HCT116 (cell line): ENCODE measurements around the gene KRTAP5-2. TPM values are rescaled to one million over a fixed set of nuclear protein-coding genes. Genes with fewer than 3 reads are reported as not detected.

ENCODE experiments used
- ATAC-seq: fragments of 200-7000 bp; cut with Tn5 transposase; 2 replicates; pipeline ENCODE4 v1.9.1; 2020; ENCODE audit warnings: mild to moderate bottlenecking, moderate library complexity
- BruUV-seq: library from RNA; stranded (reverse); fragments of 400-500 nt; replicated peaks from 2 replicates; lab custom pipeline; 2021; lab: Mats Ljungman, UMichigan
- CTCF ChIA-PET: fragments of 300-600 bp; sonication (Branson Sonifier 250); formaldehyde crosslinking; loops from one replicate; lab custom pipeline; 2021; ENCODE audit warnings: antibody characterized with exemption; lab: Charles Lee
- POLR2A ChIA-PET: fragments of 300-600, 350-600 bp; sonication (Branson Sonifier 250); formaldehyde crosslinking; loops from one replicate; lab custom pipeline; 2021; ENCODE audit warnings: antibody characterized with exemption; lab: Charles Lee
- RAD21 ChIA-PET, 2 experiments: fragments of 300-600 bp; sonication (Branson Sonifier 250); formaldehyde crosslinking; loops; one replicate each; lab custom pipeline; 2023; ENCODE audit warnings: low total read pairs in 2 of 2; ENCODE audit not compliant: uncharacterized antibody in 2 of 2, unreplicated experiment in 2 of 2, low non-redundant PET in 1 of 2; lab: Charles Lee
- DNase-seq: peaks from one replicate; pipeline ENCODE4 v3.0.0-alpha.2; 2010; ENCODE audit warnings: low read depth, low spot score
- H2AFZ ChIP-seq: fragments of 200-600 bp; shearing (Covaris generic), sonication (generic); 2 replicates; pipeline ENCODE4 v1.6.1; 2017; ENCODE audit warnings: low read depth, mixed run types, mixed read lengths, antibody characterized with exemption, low read length; ENCODE audit not compliant: poor library complexity, severe bottlenecking
- H3K27ac ChIP-seq: 2 replicates; pipeline ENCODE4 v1.5.1; 2012; ENCODE audit warnings: low read depth, low read length
- H3K27me3 ChIP-seq: fragments of 200-600 bp; sonication (generic); 2 replicates; pipeline ENCODE4 v1.6.1; 2016; ENCODE audit warnings: mixed run types, low read length, mixed read lengths; ENCODE audit not compliant: insufficient read depth
- H3K36me3 ChIP-seq, 2 experiments: fragments of 200-500 bp in 1 of 2; fragments of 200-600 bp in 1 of 2; sonication (Bioruptor generic) in 1 of 2; sonication (generic) in 1 of 2; 2 replicates each; pipeline versions ENCODE4 v1.5.1 to v1.6.1; 2014 to 2016; ENCODE audit warnings: low read length in 2 of 2, inconsistent platforms in 1 of 2, mixed read lengths in 1 of 2, mixed run types in 1 of 2; ENCODE audit not compliant: insufficient read depth in 2 of 2, control insufficient read depth in 1 of 2
- H3K4me1 ChIP-seq, 2 experiments: fragments of 200-600 bp in 1 of 2; sonication (generic) in 1 of 2; 2 replicates each; pipeline versions ENCODE4 v1.5.1 to v1.6.1; 2012 to 2017; ENCODE audit warnings: low read length in 2 of 2, inconsistent platforms in 1 of 2, mild to moderate bottlenecking in 1 of 2, mixed read lengths in 1 of 2, mixed run types in 1 of 2, moderate library complexity in 1 of 2; ENCODE audit not compliant: insufficient read depth in 2 of 2, control insufficient read depth in 1 of 2
- H3K4me2 ChIP-seq: fragments of 200-600 bp; sonication (generic); 2 replicates; pipeline ENCODE4 v1.6.1; 2017; ENCODE audit warnings: mixed run types, low read length, mixed read lengths
- H3K4me3 ChIP-seq, 2 experiments: fragments of 200-600 bp in 1 of 2; sonication (generic) in 1 of 2; replicated peaks in 1 of 2; 2 replicates each; pipeline ENCODE4 v1.5.1; 2011 to 2016; ENCODE audit warnings: low read length in 2 of 2, control low read depth in 1 of 2, low read depth in 1 of 2, mild to moderate bottlenecking in 1 of 2, mixed read lengths in 1 of 2, mixed run types in 1 of 2
- H3K79me2 ChIP-seq: fragments of 200-600 bp; sonication (generic); 2 replicates; pipeline ENCODE4 v1.6.1; 2017; ENCODE audit warnings: mild to moderate bottlenecking, mixed run types, low read length, moderate library complexity, mixed read lengths; ENCODE audit not compliant: insufficient read depth
- H3K9ac ChIP-seq: fragments of 200-600 bp; sonication (generic); 2 replicates; pipeline ENCODE4 v1.6.1; 2016; ENCODE audit warnings: low read length, mixed read lengths
- H3K9me2 ChIP-seq: fragments of 200-600 bp; sonication (generic), shearing (Covaris generic); 2 replicates; pipeline ENCODE4 v1.6.1; 2017; ENCODE audit warnings: mixed run types, mild to moderate bottlenecking, moderate library complexity; ENCODE audit not compliant: insufficient read depth
- H3K9me3 ChIP-seq, 2 experiments: fragments of 200-500 bp in 1 of 2; fragments of 200-600 bp in 1 of 2; sonication (Bioruptor generic) in 1 of 2; sonication (generic) in 1 of 2; 2 replicates each; pipeline ENCODE4 v1.6.1; 2014 to 2017; ENCODE audit warnings: low read length in 2 of 2, mixed read lengths in 2 of 2, inconsistent platforms in 1 of 2, low read depth in 1 of 2, mild to moderate bottlenecking in 1 of 2, mixed run types in 1 of 2, moderate library complexity in 1 of 2; ENCODE audit not compliant: control insufficient read depth in 1 of 2, insufficient read depth in 1 of 2
- H4K20me1 ChIP-seq: fragments of 200-600 bp; sonication (generic), shearing (Covaris generic); 2 replicates; pipeline ENCODE4 v1.6.1; 2017; ENCODE audit warnings: mixed run types, mild to moderate bottlenecking, moderate library complexity; ENCODE audit not compliant: insufficient read depth
- CEBPB ChIP-seq: IDR thresholded peaks from 2 replicates; pipeline ENCODE4 v1.6.1; 2012; ENCODE audit warnings: low read depth
- EZH2 ChIP-seq: fragments of 200-600 bp; sonication (generic); IDR thresholded peaks from 2 replicates; pipeline ENCODE4 v1.6.1; 2017; ENCODE audit warnings: antibody characterized with exemption, mixed run types
- FOSL1 ChIP-seq: IDR thresholded peaks from 2 replicates; pipeline ENCODE4 v1.6.1; 2012; ENCODE audit warnings: low read depth
- JUND ChIP-seq: IDR thresholded peaks from 2 replicates; pipeline ENCODE4 v1.6.1; 2012
- POLR2A ChIP-seq: IDR thresholded peaks from 2 replicates; pipeline ENCODE4 v1.7.0; 2011; ENCODE audit warnings: borderline replicate concordance; ENCODE audit not compliant: insufficient read depth, insufficient read length; ENCODE audit errors: extremely low read depth
- POLR2AphosphoS5 ChIP-seq: IDR thresholded peaks from 2 replicates; pipeline ENCODE4 v1.6.1; 2011; ENCODE audit warnings: mild to moderate bottlenecking, low read depth, low read length, moderate library complexity
- RAD21 ChIP-seq: IDR thresholded peaks from 2 replicates; pipeline ENCODE4 v1.6.1; 2012; ENCODE audit warnings: low read depth, mild to moderate bottlenecking
- SIN3A ChIP-seq: IDR thresholded peaks from 2 replicates; pipeline ENCODE4 v1.6.1; 2012; ENCODE audit warnings: low read depth
- SP1 ChIP-seq: IDR thresholded peaks from 2 replicates; pipeline ENCODE4 v1.6.1; 2012; ENCODE audit warnings: low read depth
- SRF ChIP-seq: IDR thresholded peaks from 2 replicates; pipeline ENCODE4 v1.6.1; 2012; ENCODE audit warnings: low read depth
- TCF7L2 ChIP-seq: IDR thresholded peaks from 2 replicates; pipeline ENCODE4 v1.7.0; 2011; ENCODE audit warnings: borderline replicate concordance, inconsistent platforms; ENCODE audit not compliant: insufficient read depth, insufficient read length; ENCODE audit errors: extremely low read depth
- ZFX ChIP-seq: fragments of 450-650 bp; IDR thresholded peaks from 2 replicates; pipeline ENCODE4 v1.6.1; 2017
- ZNF274 ChIP-seq: fragments of 200-500 bp; sonication (Bioruptor generic); IDR thresholded peaks from 2 replicates; pipeline ENCODE4 v1.6.1; 2014; ENCODE audit warnings: mild to moderate bottlenecking, low read depth, low read length, inconsistent platforms
- intact Hi-C: fragments of 100-400 bp; cut with micrococcal nuclease; formaldehyde crosslinking; loops from 2 replicates; pipeline ENCODE4 v1.10.0; 2022
- total RNA-seq: library from RNA; stranded (reverse); gene quantifications from one replicate; pipeline ENCODE4 v1.2.1, GENCODE V29; 2021; ENCODE audit not compliant: unreplicated experiment
- TF ChIP-seq, protein P1 (sequence below): IDR thresholded peaks from 2 replicates; pipeline ENCODE4 v1.6.1; 2012
- TF ChIP-seq, protein P2 (sequence below): IDR thresholded peaks from 2 replicates; pipeline ENCODE4 v1.6.1; 2011; ENCODE audit warnings: mild to moderate bottlenecking, low read length, moderate library complexity; ENCODE audit not compliant: insufficient replicate concordance; ENCODE audit errors: extremely low read depth
- TF ChIP-seq, protein P3 (sequence below): IDR thresholded peaks from 2 replicates; pipeline ENCODE4 v1.6.1; 2012; ENCODE audit warnings: low read depth
- TF ChIP-seq, protein P4 (sequence below), 3 experiments: fragments of 200-600 bp in 1 of 3; sonication (generic) in 1 of 3; IDR thresholded peaks in 2 of 3; conservative IDR thresholded peaks in 1 of 3; 2 replicates each; pipeline ENCODE4 v1.5.1; 2012 to 2017; ENCODE audit warnings: low read depth in 2 of 3, low read length in 2 of 3, antibody characterized with exemption in 1 of 3, borderline replicate concordance in 1 of 3, control low read depth in 1 of 3, mild to moderate bottlenecking in 1 of 3, mixed read lengths in 1 of 3, mixed run types in 1 of 3, moderate library complexity in 1 of 3; ENCODE audit not compliant: insufficient read depth in 1 of 3

Gene KRTAP5-2
- total RNA-seq, 1 experiment from 2014 or later, result not detected

DNA sequence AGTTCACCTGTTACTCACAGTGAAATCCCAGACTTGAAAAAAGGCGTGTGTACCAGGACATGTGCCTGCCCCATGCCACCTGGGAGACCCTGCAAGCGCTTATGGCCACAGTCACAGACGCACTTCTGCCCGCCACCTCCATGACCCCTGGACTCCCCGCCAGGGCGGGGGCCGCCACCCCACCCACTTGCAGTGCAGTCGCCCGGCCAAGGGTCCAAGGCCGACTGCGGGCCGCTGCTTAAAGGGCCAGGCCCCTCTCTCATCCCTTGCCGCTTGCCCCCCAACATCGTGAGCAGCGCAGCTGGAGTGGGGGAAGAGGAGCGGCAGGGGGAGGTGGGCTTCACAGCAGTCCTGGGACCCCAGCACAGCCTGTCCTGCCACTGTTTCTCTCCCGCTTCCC lies 36.8 kb downstream of the KRTAP5-2 start (continued):
- TF ChIP-seq, protein P1, sequence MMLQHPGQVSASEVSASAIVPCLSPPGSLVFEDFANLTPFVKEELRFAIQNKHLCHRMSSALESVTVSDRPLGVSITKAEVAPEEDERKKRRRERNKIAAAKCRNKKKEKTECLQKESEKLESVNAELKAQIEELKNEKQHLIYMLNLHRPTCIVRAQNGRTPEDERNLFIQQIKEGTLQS, result no peak
- no peak for TF ChIP-seq SRF
- no peak for TF ChIP-seq POLR2AphosphoS5
- no peak for TF ChIP-seq ZFX
- TF ChIP-seq SP1, result no peak
- TF ChIP-seq, all 23 proteins: peak for 0

DNA sequence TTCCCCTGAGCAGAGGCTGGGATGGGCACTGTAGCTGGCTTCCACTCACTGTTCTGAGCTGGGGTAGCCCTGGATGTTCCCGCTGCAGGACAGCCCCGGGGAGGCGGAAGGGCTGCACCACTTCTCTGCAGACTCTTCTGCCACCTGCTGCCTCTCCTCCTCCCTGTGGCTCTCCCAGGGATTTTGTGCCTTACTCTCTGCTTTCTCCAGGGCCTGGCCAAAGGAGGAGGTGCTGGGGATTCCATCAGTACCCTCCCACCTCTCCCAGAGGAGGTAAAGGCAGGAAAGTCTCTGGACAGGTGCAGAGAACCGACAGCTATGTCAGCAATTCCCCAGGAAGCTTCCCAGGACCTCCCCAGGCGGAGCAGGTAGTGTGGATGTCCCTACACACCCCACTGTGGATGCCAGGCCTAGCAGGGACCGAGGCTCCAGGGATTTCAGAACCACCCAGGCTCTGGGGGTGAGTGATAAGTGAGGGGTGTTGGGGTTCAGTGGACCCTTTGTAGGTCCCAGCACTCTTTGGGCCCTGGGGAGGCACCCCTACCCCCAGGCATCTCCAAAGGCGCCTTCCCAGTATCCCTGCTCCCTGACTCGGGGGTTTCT lies 37.3 kb downstream of the KRTAP5-2 start:
- POLR2A ChIA-PET, result interaction anchor here (1.0 kb wide), 1 partner anchor 12 kb away, joined by 3 read pairs; no protein-coding TSS in a partner anchor
- H3K4me1 ChIP-seq, result peaks cover 23 to 26% of the 10 kb centered on the region in 2 experiments
- no peak for TF ChIP-seq RAD21
- TF ChIP-seq, protein P2, sequence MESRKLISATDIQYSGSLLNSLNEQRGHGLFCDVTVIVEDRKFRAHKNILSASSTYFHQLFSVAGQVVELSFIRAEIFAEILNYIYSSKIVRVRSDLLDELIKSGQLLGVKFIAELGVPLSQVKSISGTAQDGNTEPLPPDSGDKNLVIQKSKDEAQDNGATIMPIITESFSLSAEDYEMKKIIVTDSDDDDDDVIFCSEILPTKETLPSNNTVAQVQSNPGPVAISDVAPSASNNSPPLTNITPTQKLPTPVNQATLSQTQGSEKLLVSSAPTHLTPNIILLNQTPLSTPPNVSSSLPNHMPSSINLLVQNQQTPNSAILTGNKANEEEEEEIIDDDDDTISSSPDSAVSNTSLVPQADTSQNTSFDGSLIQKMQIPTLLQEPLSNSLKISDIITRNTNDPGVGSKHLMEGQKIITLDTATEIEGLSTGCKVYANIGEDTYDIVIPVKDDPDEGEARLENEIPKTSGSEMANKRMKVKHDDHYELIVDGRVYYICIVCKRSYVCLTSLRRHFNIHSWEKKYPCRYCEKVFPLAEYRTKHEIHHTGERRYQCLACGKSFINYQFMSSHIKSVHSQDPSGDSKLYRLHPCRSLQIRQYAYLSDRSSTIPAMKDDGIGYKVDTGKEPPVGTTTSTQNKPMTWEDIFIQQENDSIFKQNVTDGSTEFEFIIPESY, result no peak
- TF ChIP-seq, protein P3, sequence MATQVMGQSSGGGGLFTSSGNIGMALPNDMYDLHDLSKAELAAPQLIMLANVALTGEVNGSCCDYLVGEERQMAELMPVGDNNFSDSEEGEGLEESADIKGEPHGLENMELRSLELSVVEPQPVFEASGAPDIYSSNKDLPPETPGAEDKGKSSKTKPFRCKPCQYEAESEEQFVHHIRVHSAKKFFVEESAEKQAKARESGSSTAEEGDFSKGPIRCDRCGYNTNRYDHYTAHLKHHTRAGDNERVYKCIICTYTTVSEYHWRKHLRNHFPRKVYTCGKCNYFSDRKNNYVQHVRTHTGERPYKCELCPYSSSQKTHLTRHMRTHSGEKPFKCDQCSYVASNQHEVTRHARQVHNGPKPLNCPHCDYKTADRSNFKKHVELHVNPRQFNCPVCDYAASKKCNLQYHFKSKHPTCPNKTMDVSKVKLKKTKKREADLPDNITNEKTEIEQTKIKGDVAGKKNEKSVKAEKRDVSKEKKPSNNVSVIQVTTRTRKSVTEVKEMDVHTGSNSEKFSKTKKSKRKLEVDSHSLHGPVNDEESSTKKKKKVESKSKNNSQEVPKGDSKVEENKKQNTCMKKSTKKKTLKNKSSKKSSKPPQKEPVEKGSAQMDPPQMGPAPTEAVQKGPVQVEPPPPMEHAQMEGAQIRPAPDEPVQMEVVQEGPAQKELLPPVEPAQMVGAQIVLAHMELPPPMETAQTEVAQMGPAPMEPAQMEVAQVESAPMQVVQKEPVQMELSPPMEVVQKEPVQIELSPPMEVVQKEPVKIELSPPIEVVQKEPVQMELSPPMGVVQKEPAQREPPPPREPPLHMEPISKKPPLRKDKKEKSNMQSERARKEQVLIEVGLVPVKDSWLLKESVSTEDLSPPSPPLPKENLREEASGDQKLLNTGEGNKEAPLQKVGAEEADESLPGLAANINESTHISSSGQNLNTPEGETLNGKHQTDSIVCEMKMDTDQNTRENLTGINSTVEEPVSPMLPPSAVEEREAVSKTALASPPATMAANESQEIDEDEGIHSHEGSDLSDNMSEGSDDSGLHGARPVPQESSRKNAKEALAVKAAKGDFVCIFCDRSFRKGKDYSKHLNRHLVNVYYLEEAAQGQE, result no peak
- TF ChIP-seq POLR2AphosphoS5, result no peak
- TF ChIP-seq SIN3A, result no peak
- no peak for TF ChIP-seq JUND
- TF ChIP-seq EZH2, result no peak
- TF ChIP-seq FOSL1, result no peak
- TF ChIP-seq ZNF274, result no peak
- TF ChIP-seq SP1, result no peak
- TF ChIP-seq SRF, result no peak
- TF ChIP-seq TCF7L2, result no peak
- TF ChIP-seq ZFX, result no peak
- TF ChIP-seq CEBPB, result no peak
- no peak for TF ChIP-seq POLR2A
- TF ChIP-seq, protein P4, sequence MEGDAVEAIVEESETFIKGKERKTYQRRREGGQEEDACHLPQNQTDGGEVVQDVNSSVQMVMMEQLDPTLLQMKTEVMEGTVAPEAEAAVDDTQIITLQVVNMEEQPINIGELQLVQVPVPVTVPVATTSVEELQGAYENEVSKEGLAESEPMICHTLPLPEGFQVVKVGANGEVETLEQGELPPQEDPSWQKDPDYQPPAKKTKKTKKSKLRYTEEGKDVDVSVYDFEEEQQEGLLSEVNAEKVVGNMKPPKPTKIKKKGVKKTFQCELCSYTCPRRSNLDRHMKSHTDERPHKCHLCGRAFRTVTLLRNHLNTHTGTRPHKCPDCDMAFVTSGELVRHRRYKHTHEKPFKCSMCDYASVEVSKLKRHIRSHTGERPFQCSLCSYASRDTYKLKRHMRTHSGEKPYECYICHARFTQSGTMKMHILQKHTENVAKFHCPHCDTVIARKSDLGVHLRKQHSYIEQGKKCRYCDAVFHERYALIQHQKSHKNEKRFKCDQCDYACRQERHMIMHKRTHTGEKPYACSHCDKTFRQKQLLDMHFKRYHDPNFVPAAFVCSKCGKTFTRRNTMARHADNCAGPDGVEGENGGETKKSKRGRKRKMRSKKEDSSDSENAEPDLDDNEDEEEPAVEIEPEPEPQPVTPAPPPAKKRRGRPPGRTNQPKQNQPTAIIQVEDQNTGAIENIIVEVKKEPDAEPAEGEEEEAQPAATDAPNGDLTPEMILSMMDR (IDR thresholded peaks at IDR 0.05 in 2 of 3, conservative IDR thresholded peaks at IDR 0.05 in 1 of 3; ENCODE audit: borderline replicate concordance in 1 of 3, insufficient read depth in 1 of 3, low read depth in 2 of 3, low read length in 2 of 3), result no peak

More for the DNA sequence above, 37.3 kb downstream of the KRTAP5-2 start:
- Histone ChIP-seq H3K9me2 (no peaks in the 10 kb centered on the region), H3K27me3 (no peaks in the 10 kb centered on the region), H3K79me2 (no peaks in the 10 kb centered on the region), H3K9me3 (no peaks in the 10 kb centered on the region), H3K4me2 (no peak overlapping the region), H3K4me3 (no peak overlapping the region), H2AFZ (no peak overlapping the region), H4K20me1 (no peaks in the 10 kb centered on the region), H3K36me3 (no peaks in the 10 kb centered on the region; a peak in 1 of 4 replicates), H3K9ac (no peak overlapping the region), H3K27ac (no peak overlapping the region)
- ChIA-PET CTCF (interaction anchor here (1.0 kb wide), 1 partner anchor 14 kb away, joined by 5 read pairs; no protein-coding TSS in a partner anchor), RAD21 (no interaction called here)
- no TSS peak for BruUV-seq
- DNase-seq, result no peak
- intact Hi-C loops, result no loop called here
- no peak for ATAC-seq
